Neural cell (in vitro differentiated cells): ENCODE data around the gene TAAR1. TPM values are rescaled to one million over a fixed set of nuclear protein-coding genes. Genes with fewer than 3 reads are reported as not detected.
A peak's percentile ranks its signal among the peaks of the same experiment; 100 is the strongest.

Experiments
- H2AFZ ChIP-seq: fragments of 200-600, 300-800 bp; sonication (generic), shearing (Covaris generic); 2 replicates; pipeline ENCODE4 v1.6.0; 2014; ENCODE audit warnings: low read depth, mild to moderate bottlenecking, antibody characterized with exemption, low read length, moderate library complexity
- H3F3A ChIP-seq: fragments of 200-600 bp; shearing (Covaris generic); 2 replicates; pipeline ENCODE4 v1.6.1; 2016; ENCODE audit warnings: mild to moderate bottlenecking, moderate library complexity, mixed read lengths, antibody characterized with exemption, low read length; ENCODE audit not compliant: insufficient read depth, poor library complexity, severe bottlenecking
- H3K27ac ChIP-seq: fragments of 200-600, 300-800 bp; sonication (generic), shearing (Covaris generic); 2 replicates; pipeline ENCODE4 v1.5.1; 2014; ENCODE audit warnings: mild to moderate bottlenecking, low read length, moderate library complexity
- H3K27me3 ChIP-seq: fragments of 300-800, 200-600 bp; sonication (generic), shearing (Covaris generic); 2 replicates; pipeline ENCODE4 v1.6.0; 2014; ENCODE audit warnings: mild to moderate bottlenecking, low read depth, low read length, moderate library complexity; ENCODE audit not compliant: insufficient read depth
- H3K36me3 ChIP-seq: fragments of 300-800, 200-600 bp; sonication (generic), shearing (Covaris generic); 2 replicates; pipeline ENCODE4 v1.5.1; 2014; ENCODE audit warnings: mild to moderate bottlenecking, antibody characterized with exemption, low read length, moderate library complexity; ENCODE audit not compliant: insufficient read depth
- H3K4me2 ChIP-seq: fragments of 300-800, 200-600 bp; sonication (generic), shearing (Covaris generic); 2 replicates; pipeline ENCODE4 v1.6.0; 2014; ENCODE audit warnings: mild to moderate bottlenecking, low read length
- H3K4me3 ChIP-seq: fragments of 300-800, 200-600 bp; sonication (generic), shearing (Covaris generic); 2 replicates; pipeline ENCODE4 v1.5.1; 2014; ENCODE audit warnings: mild to moderate bottlenecking, low read length, moderate library complexity
- H3K79me2 ChIP-seq: fragments of 200-600 bp; shearing (Covaris generic); replicated peaks from 2 replicates; pipeline ENCODE4 v1.6.0; 2014; ENCODE audit warnings: mild to moderate bottlenecking, low read length, moderate library complexity; ENCODE audit not compliant: insufficient read depth
- H3K9ac ChIP-seq: fragments of 300-800, 200-600 bp; sonication (generic), shearing (Covaris generic); 2 replicates; pipeline ENCODE4 v1.6.1; 2016; ENCODE audit warnings: mild to moderate bottlenecking, low read length, mixed read lengths
- H3K9me2 ChIP-seq: fragments of 200-600 bp; shearing (Covaris generic); 2 replicates; pipeline ENCODE4 v1.6.1; 2016; ENCODE audit warnings: mild to moderate bottlenecking, low read length, mixed read lengths; ENCODE audit not compliant: insufficient read depth
- H3K9me3 ChIP-seq: fragments of 200-600, 300-800 bp; sonication (generic), shearing (Covaris generic); 2 replicates; pipeline ENCODE4 v1.6.1; 2016; ENCODE audit warnings: mild to moderate bottlenecking, mixed run types, low read length, moderate library complexity, mixed read lengths
- H4K20me1 ChIP-seq: fragments of 200-600 bp; shearing (Covaris generic); 2 replicates; pipeline ENCODE4 v1.6.1; 2016; ENCODE audit warnings: mild to moderate bottlenecking, mixed run types; ENCODE audit not compliant: insufficient read depth
- CTCF ChIP-seq: fragments of 450-650 bp; IDR thresholded peaks from 2 replicates; pipeline ENCODE4 v1.5.1; 2014; ENCODE audit warnings: antibody characterized with exemption, mild to moderate bottlenecking, moderate library complexity; ENCODE audit not compliant: poor library complexity, severe bottlenecking
- EP300 ChIP-seq: fragments of 450-650 bp; conservative IDR thresholded peaks from 2 replicates; pipeline ENCODE4 v1.6.1; 2014; ENCODE audit warnings: antibody characterized with exemption, mild to moderate bottlenecking, moderate library complexity; ENCODE audit not compliant: poor library complexity, severe bottlenecking
- EZH2 ChIP-seq: fragments of 200-600, 300-800 bp; shearing (Covaris generic), sonication (generic); IDR thresholded peaks from 2 replicates; pipeline ENCODE4 v1.6.1; 2014; ENCODE audit warnings: antibody characterized with exemption, low read length, borderline replicate concordance, mild to moderate bottlenecking; ENCODE audit not compliant: insufficient read depth, poor library complexity, severe bottlenecking
- MXI1 ChIP-seq: fragments of 450-650 bp; conservative IDR thresholded peaks from 2 replicates; pipeline ENCODE4 v1.6.1; 2014; ENCODE audit warnings: antibody characterized with exemption, mild to moderate bottlenecking; ENCODE audit not compliant: poor library complexity, severe bottlenecking
- POLR2AphosphoS5 ChIP-seq: IDR thresholded peaks from 2 replicates; pipeline ENCODE4 v1.6.1; 2012
- RAD21 ChIP-seq: fragments of 450-650 bp; conservative IDR thresholded peaks from 2 replicates; pipeline ENCODE4 v1.6.1; 2014; ENCODE audit warnings: antibody characterized with exemption, mild to moderate bottlenecking, moderate library complexity
- REST ChIP-seq: IDR thresholded peaks from 2 replicates; pipeline ENCODE4 v1.6.1; 2012; ENCODE audit warnings: borderline replicate concordance
- SMC3 ChIP-seq: fragments of 450-650 bp; conservative IDR thresholded peaks from 2 replicates; pipeline ENCODE4 v1.6.1; 2014; ENCODE audit warnings: antibody characterized with exemption, mild to moderate bottlenecking, moderate library complexity; ENCODE audit not compliant: poor library complexity
- TAF1 ChIP-seq: IDR thresholded peaks from 2 replicates; pipeline ENCODE4 v1.6.1; 2012; ENCODE audit warnings: low read depth
- polyA plus RNA-seq: library from polyadenylated mRNA; depleted of rRNA; stranded (reverse); fragments of >200 nt; gene quantifications from 2 replicates; pipeline ENCODE4 v1.2.3, GENCODE V29; 2014

The TAAR1 gene
- polyA plus RNA-seq, 1 donor from 2014 or later: not detected

GRCh38 chr6:132671295-132671694, 12.3 kb upstream of the TAAR1 start:
- Histone ChIP-seq H3K27me3 (no peaks in the 10 kb centered on the region), H3K9me2 (no peaks in the 10 kb centered on the region), H3K79me2 (no peaks in the 10 kb centered on the region), H3K4me2 (no peak overlapping the region), H3K27ac (no peak overlapping the region), H4K20me1 (no peaks in the 10 kb centered on the region), H3K9me3 (no peaks in the 10 kb centered on the region), H3K4me3 (no peak overlapping the region), H3K36me3 (no peaks in the 10 kb centered on the region), H2AFZ (no peak overlapping the region), H3F3A (no peaks in the 10 kb centered on the region), H3K9ac (no peak overlapping the region)
- TF ChIP-seq MXI1 (no peak), REST (no peak), RAD21 (no peak), EP300 (no peak), TAF1 (no peak), SMC3 (no peak), POLR2AphosphoS5 (no peak), EZH2 (no peak), CTCF (no peak)

DNA sequence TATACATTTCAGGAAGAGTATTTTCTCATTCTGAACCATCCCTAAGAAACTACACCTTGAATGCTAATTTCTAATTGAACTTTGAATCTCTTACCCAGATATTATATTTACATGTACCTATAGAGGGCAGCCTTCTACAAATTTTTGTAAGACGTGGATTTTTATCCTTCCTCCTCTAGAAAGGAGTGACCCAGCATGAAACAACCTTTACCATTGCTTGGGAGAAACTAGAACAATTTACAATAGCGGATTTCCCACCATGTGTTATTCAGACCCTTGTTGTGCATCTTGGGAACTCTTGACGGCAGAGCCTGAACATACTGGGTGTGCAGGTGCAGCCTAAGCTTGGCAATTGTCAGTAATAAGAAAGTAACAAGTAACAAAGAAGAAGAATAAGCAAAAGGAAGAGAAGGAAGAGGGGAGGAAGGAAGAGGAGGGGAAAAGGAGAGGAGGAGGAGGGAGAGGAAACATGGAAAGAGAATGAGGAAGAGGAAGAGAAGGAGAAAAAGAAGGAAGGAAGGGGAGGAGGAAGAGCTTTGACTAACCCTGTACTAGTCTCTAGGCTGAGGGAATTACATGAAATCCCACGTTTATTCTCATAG, 10.8 kb upstream of the TAAR1 start:
- no peak overlapping the region for H3K4me2 ChIP-seq

More for the DNA sequence above, 10.8 kb upstream of the TAAR1 start:
- no peaks in the 10 kb centered on the region for H3K9me2 ChIP-seq
- H3K27me3 ChIP-seq: no peaks in the 10 kb centered on the region
- no peaks in the 10 kb centered on the region for H3K36me3 ChIP-seq
- no peaks in the 10 kb centered on the region for H3K79me2 ChIP-seq
- no peak overlapping the region for H3K4me3 ChIP-seq
- no peak overlapping the region for H2AFZ ChIP-seq
- no peak overlapping the region for H3K27ac ChIP-seq
- TF ChIP-seq SMC3 (peak; percentile 60), CTCF (peak; percentile 64), EP300 (no peak), RAD21 (peak; percentile 66)
- no peaks in the 10 kb centered on the region for H4K20me1 ChIP-seq
- H3F3A ChIP-seq: no peaks in the 10 kb centered on the region
- no peaks in the 10 kb centered on the region for H3K9me3 ChIP-seq
- no peak overlapping the region for H3K9ac ChIP-seq
